ENCODE measurements around the gene SIAE.

DNA sequence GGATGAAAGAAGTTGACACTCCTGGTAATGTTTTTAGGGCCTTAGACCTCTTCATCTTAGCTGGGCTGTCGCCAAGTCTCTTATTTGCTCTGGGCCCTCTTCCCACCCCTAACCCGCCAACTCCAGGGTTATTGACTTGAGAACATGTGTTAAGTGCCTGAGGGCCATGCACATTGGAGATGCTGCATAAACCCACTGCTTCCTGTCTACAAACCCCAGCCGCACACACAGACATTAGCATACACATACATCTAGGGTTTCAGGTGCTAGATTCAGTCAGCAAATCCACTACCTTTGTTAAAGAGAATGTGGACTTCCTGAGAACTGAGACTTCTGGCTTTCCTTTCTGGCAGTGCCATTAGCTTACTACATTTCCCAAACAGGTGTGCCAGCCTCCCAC, 61.5 kb downstream of the SIAE start:
- TF ChIP-seq CTCF (conservative IDR thresholded peaks at IDR 0.05; ENCODE audit: low read length) (no peak), EZH2phosphoT487 (IDR thresholded peaks at IDR 0.05; ENCODE audit: borderline replicate concordance) (no peak)
